Thoracic aorta (tissue), 2 donors: ENCODE results near the gene SP2. TPM values are rescaled to one million over a fixed set of nuclear protein-coding genes. Genes with fewer than 3 reads are reported as not detected.

ENCODE experiments used
- ATAC-seq: fragments of 150-250 bp; one replicate; pipeline ENCODE4 v1.8.0; 2017; ENCODE audit warnings: low read depth; ENCODE audit not compliant: insufficient number of reproducible peaks, low FRiP score
- DNase-seq: peaks from one replicate; pipeline ENCODE4 v3.0.0-alpha.2; 2020; ENCODE audit warnings: low spot score
- H3K27ac ChIP-seq, 2 donors: fragments of 200-600 bp; sonication (generic); 1 replicate in 1 of 2; 2 replicates in 1 of 2; pipeline ENCODE4 v1.5.1; 2016; ENCODE audit warnings: mild to moderate bottlenecking in 2 of 2, moderate library complexity in 2 of 2
- H3K27me3 ChIP-seq: fragments of 200-600 bp; sonication (generic); replicated peaks from 2 replicates; pipeline ENCODE4 v1.6.0; 2016; ENCODE audit warnings: mild to moderate bottlenecking; ENCODE audit not compliant: insufficient read depth
- H3K36me3 ChIP-seq: fragments of 200-600 bp; sonication (generic); one replicate; pipeline ENCODE4 v1.5.1; 2016
- H3K4me1 ChIP-seq, 2 donors: fragments of 200-600 bp; sonication (generic); 1 replicate in 1 of 2; 2 replicates in 1 of 2; pipeline versions ENCODE4 v1.5.1 to v1.6.0; 2016; ENCODE audit warnings: low read depth in 2 of 2, mild to moderate bottlenecking in 1 of 2; ENCODE audit not compliant: control insufficient read depth in 1 of 2
- H3K4me3 ChIP-seq: fragments of 200-600 bp; sonication (generic); 2 replicates; pipeline ENCODE4 v1.5.1; 2016; ENCODE audit warnings: mild to moderate bottlenecking
- H3K9me3 ChIP-seq: fragments of 200-600 bp; sonication (generic); 2 replicates; pipeline ENCODE4 v1.5.1; 2016
- CTCF ChIP-seq: fragments of 200-600 bp; sonication (generic); IDR thresholded peaks from one replicate; pipeline ENCODE4 v1.5.1; 2019; ENCODE audit warnings: antibody characterized with exemption
- total RNA-seq, 2 donors: library from RNA; depleted of rRNA; stranded (reverse); fragments of >200 nt; gene quantifications; one replicate each; pipeline versions ENCODE4 v1.1.0 to v1.2.3, GENCODE V29; 2016

SP2 gene
- total RNA-seq, 2 donors from 2014 or later: 6.4 to 10.9 TPM

GRCh38 chr17:47962901-47963300 is 66.9 kb downstream of the SP2 start:
- TF ChIP-seq CTCF: no peak
- DNase-seq (no peak), ATAC-seq (no peak)
- H3K36me3 ChIP-seq: no peaks in the 10 kb centered on the region
- H3K4me3 ChIP-seq: no peak overlapping the region
- H3K27me3 ChIP-seq: no peaks in the 10 kb centered on the region
- no peaks in the 10 kb centered on the region for H3K9me3 ChIP-seq
- no peaks in the 10 kb centered on the region for H3K4me1 ChIP-seq
- no peak overlapping the region for H3K27ac ChIP-seq

GRCh38 chr17:47964856-47965255 is 68.8 kb downstream of the SP2 start:
- Histone ChIP-seq H3K36me3 (no peaks in the 10 kb centered on the region), H3K27ac (no peak overlapping the region), H3K4me3 (no peak overlapping the region), H3K9me3 (no peaks in the 10 kb centered on the region), H3K4me1 (no peaks in the 10 kb centered on the region), H3K27me3 (no peaks in the 10 kb centered on the region)
- ATAC-seq (no peak), DNase-seq (no peak)
- TF ChIP-seq CTCF: no peak

- no peak for TF ChIP-seq CTCF
- Histone ChIP-seq H3K27ac (no peak overlapping the region), H3K4me1 (no peaks in the 10 kb centered on the region), H3K36me3 (no peaks in the 10 kb centered on the region), H3K9me3 (no peaks in the 10 kb centered on the region), H3K4me3 (no peak overlapping the region), H3K27me3 (no peaks in the 10 kb centered on the region)
- DNase-seq: no peak
- no peak for ATAC-seq
Measured at GRCh38 chr17:47966079-47966519, 70.1 kb downstream of the SP2 start.

- no peak for TF ChIP-seq CTCF
- Histone ChIP-seq H3K36me3 (no peaks in the 10 kb centered on the region), H3K27ac (no peak overlapping the region), H3K4me3 (no peak overlapping the region), H3K9me3 (no peaks in the 10 kb centered on the region), H3K4me1 (peaks cover 6 to 13% of the 10 kb centered on the region in 2 donors), H3K27me3 (no peaks in the 10 kb centered on the region)
- ATAC-seq (no peak), DNase-seq (no peak)
Measured at GRCh38 chr17:47967607-47968252, 71.7 kb downstream of the SP2 start.

- no peak for ATAC-seq
- H3K36me3 ChIP-seq: peaks cover 4% of the 10 kb centered on the region
Measured at GRCh38 chr17:47968836-47969235, 72.8 kb downstream of the SP2 start.

More at GRCh38 chr17:47968836-47969235, 72.8 kb downstream of the SP2 start:
- Histone ChIP-seq H3K27me3 (no peaks in the 10 kb centered on the region), H3K4me1 (peaks cover 6 to 13% of the 10 kb centered on the region in 2 donors), H3K27ac (no peak overlapping the region), H3K4me3 (no peak overlapping the region), H3K9me3 (no peaks in the 10 kb centered on the region)
- TF ChIP-seq CTCF: no peak
- DNase-seq: no peak
